H1 (cell line): ENCODE measurements around the gene SLC22A13. TPM values are rescaled to one million over a fixed set of nuclear protein-coding genes. Genes with fewer than 3 reads are reported as not detected.

ENCODE experiments used
- CHD7 ChIP-seq: fragments of 300-600 bp; sonication (generic); IDR thresholded peaks from 2 replicates; pipeline ENCODE4 v1.7.1; 2012; ENCODE audit warnings: low read length, moderate library complexity, mild to moderate bottlenecking, inconsistent platforms; ENCODE audit not compliant: insufficient replicate concordance
- polyA plus RNA-seq, 7 experiments: library from polyadenylated mRNA; depleted of rRNA in 3 of 7; stranded (reverse) in 5 of 7; unstranded in 2 of 7; fragments of >200 nt in 5 of 7; fragments of 200-250 nt in 2 of 7; gene quantifications; 1 replicate in 5 of 7; 2 replicates in 1 of 7; 4 replicates in 1 of 7; pipeline versions ENCODE4 v1.2.1 to v1.2.3, GENCODE V29; 2011 to 2013; ENCODE audit warnings: missing spikeins in 2 of 7, mixed read lengths in 2 of 7
- total RNA-seq: library from RNA; stranded (reverse); fragmentation: NEBNext Ultra II Directional; extraction: Animal tissue kit (Norgen Biotek cat#: 25700); gene quantifications from 2 replicates; pipeline ENCODE4 v1.2.1, GENCODE V29; 2021

Gene SLC22A13
- total and polyA plus RNA-seq, 2 of the 8 experiments (the other 6 are each of a cell fraction or from before 2014, with no cell fraction given): 0.05 to 0.41 TPM

- TF ChIP-seq CHD7: no peak
Measured at GRCh38 chr3:38297947-38298711, 32.5 kb downstream of the SLC22A13 start (continued).
